Activated T-helper 17 cell treated with anti-CD3 and anti-CD28 coated beads, Interleukin-2, amount 50 U/mL, for 72 hours (primary cell): Measurements from ENCODE around the gene JOSD1. TPM values are rescaled to one million over a fixed set of nuclear protein-coding genes. Genes with fewer than 3 reads are reported as not detected.

Experiments
- ATAC-seq: fragments of 150-1000 bp; cut with Tn5 transposase; replicated peaks from 2 replicates; pipeline ENCODE4 v1.10.0; 2021; ENCODE audit warnings: mild to moderate bottlenecking, moderate library complexity
- H3K27ac Mint-ChIP-seq: one replicate; pipeline ENCODE4 v1.8.0; 2022; ENCODE audit warnings: mixed read lengths
- H3K27me3 Mint-ChIP-seq: one replicate; pipeline ENCODE4 v1.8.0; 2022; ENCODE audit warnings: mixed read lengths
- H3K36me3 Mint-ChIP-seq: one replicate; pipeline ENCODE4 v1.8.0; 2022; ENCODE audit warnings: low read depth, mild to moderate bottlenecking, mixed read lengths
- H3K4me1 Mint-ChIP-seq: one replicate; pipeline ENCODE4 v1.8.0; 2022; ENCODE audit warnings: mixed read lengths
- H3K4me3 Mint-ChIP-seq: one replicate; pipeline ENCODE4 v1.8.0; 2022; ENCODE audit warnings: mild to moderate bottlenecking, mixed read lengths
- H3K9me3 Mint-ChIP-seq: one replicate; pipeline ENCODE4 v1.8.0; 2022; ENCODE audit warnings: mixed read lengths
- total RNA-seq, 2 donors: library from RNA; stranded (reverse); gene quantifications; one replicate each; pipeline ENCODE4 v1.2.3, GENCODE V29; 2022

Gene JOSD1
- total RNA-seq, 2 donors from 2014 or later: 80.1 to 104 TPM

DNA sequence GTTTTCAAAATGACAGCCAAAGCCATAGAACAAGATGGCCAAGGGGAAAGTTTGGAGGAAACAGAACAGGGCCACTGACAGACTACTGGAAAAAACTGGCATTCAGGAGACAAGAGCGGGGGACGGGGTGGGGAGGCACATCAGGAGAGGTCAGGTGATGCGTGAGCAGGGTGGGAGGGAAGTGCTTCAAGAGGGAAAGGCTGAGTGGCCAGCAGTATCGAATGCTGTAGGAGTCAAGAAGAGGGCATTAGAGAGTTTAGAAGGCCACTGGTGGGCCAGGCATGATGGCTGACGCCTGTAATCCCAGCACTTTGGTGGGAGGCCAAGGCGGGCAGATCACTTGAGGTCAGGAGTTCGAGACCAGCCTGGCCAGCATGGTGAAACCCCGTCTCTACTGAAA, 13.2 kb upstream of the JOSD1 start:
- peaks cover 63% of the 10 kb centered on the region for H3K4me1 Mint-ChIP-seq
- H3K27ac Mint-ChIP-seq: peak overlapping the region; percentile 55
- no peaks in the 10 kb centered on the region for H3K27me3 Mint-ChIP-seq
- no peak overlapping the region for H3K4me3 Mint-ChIP-seq
- no peaks in the 10 kb centered on the region for H3K9me3 Mint-ChIP-seq
- no peak for ATAC-seq
- peaks cover 100% of the 10 kb centered on the region for H3K36me3 Mint-ChIP-seq

DNA sequence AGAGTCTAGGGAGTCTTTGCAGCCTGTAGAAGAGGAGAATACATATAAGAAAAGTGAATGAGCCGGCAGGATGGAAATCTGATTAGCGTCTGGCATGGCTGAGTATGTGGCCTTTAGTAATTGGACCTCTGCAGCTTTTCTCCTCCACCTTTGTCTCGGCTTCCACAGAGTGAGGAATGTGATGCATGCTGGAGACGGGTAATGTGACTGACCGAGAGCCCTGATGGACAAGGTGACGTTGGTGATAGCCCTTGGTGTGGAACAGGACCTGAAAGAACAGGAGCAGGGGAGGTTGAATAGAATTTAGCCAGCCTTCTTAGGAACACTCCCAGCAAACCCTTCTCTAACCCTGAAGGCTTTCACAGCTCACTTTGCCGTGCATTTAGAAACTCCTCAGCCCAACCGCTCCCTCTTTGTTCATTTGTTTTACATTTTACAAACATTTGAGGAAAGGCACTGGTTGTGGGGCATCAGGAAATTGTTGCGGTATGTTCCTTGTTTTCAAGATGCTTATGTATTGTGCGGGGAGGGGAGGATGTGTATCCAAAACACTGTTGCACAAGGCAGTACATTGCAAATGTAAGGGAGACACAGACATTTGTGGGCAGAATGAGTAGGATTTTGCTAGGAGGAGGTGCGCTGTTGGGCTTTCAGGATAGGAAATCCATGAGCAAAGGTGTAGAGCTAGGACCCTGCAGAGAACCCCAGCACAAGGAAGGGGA, 11.9 kb upstream of the JOSD1 start:
- no peaks in the 10 kb centered on the region for H3K27me3 Mint-ChIP-seq
- no peak for ATAC-seq
- H3K4me3 Mint-ChIP-seq: no peak overlapping the region
- H3K4me1 Mint-ChIP-seq: peaks cover 70% of the 10 kb centered on the region
- peak overlapping the region; percentile 55 for H3K27ac Mint-ChIP-seq
- no peaks in the 10 kb centered on the region for H3K9me3 Mint-ChIP-seq
- H3K36me3 Mint-ChIP-seq: peaks cover 100% of the 10 kb centered on the region

DNA sequence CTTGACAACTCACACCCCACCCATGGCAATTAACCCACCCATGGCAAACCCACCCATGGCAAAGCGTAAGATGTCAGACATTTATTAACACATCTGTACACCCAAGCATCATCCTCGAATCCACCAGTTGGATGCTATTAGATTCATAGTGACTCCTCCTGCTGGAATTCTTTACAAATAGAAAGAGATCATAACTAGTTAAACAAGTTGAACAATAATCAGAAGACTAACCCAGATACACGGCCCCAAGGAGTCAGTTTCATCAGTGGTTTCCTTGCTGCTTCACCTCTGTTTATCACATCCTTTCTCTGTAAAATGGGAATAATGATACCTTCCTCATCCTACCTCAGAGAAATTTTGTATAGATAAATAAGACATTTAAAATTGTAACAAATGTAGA, 10.1 kb upstream of the JOSD1 start:
- Mint-ChIP-seq H3K27ac (peak overlapping the region; percentile 75), H3K27me3 (no peaks in the 10 kb centered on the region), H3K4me3 (no peak overlapping the region), H3K4me1 (peaks cover 70% of the 10 kb centered on the region), H3K36me3 (peaks cover 96% of the 10 kb centered on the region), H3K9me3 (no peaks in the 10 kb centered on the region)
- no peak for ATAC-seq

DNA sequence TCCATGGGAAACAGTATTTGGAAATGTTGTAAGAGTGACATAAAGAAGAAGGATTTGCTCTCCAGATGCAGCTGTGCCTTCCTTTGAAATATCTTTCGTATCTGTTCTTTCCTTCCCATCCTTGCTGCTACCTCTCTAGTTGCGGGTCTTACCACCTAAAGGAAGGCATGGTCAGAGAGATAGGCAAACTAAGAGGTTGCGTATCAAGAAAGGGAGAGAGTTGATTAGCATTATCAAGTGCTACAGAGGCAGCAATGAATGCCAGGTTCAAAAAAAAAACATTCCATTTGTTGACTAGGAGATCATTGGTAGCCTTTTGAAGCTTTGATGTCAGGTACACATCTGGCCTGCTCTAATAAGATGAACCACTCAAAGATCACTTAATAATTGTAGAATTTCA, 9.6 kb upstream of the JOSD1 start:
- H3K4me1 Mint-ChIP-seq: peaks cover 68% of the 10 kb centered on the region
- H3K4me3 Mint-ChIP-seq: no peak overlapping the region
- peaks cover 91% of the 10 kb centered on the region for H3K36me3 Mint-ChIP-seq
- H3K27me3 Mint-ChIP-seq: no peaks in the 10 kb centered on the region
- H3K9me3 Mint-ChIP-seq: no peaks in the 10 kb centered on the region
- peak overlapping the region; percentile 75 for H3K27ac Mint-ChIP-seq
- ATAC-seq: no peak

GRCh38 chr22:38709306-38709705, 8.6 kb upstream of the JOSD1 start:
- Mint-ChIP-seq H3K4me1 (peaks cover 62% of the 10 kb centered on the region), H3K27ac (peak overlapping the region; percentile 48), H3K4me3 (peak overlapping the region; percentile 98), H3K27me3 (no peaks in the 10 kb centered on the region), H3K9me3 (no peaks in the 10 kb centered on the region), H3K36me3 (peaks cover 80% of the 10 kb centered on the region)
- ATAC-seq: no peak

DNA sequence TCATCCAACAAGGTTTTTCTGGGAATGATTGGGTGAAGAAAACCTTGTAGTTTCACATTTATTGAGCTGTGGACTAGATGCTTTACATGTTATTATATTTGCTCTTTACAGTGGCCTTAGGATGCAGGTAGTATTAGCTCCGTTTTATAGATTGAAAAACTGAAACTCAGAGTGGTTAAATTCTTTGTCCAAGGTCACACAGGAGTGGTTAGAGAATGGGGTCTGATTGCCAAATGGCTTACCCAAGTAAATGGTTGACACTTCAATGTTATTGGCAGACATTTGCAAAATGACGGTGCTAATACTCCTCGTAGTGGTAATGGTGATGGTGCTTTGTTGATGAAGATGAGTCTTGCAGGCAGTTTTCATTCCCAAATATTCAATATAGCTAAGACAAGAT, 7.2 kb upstream of the JOSD1 start:
- peaks cover 51% of the 10 kb centered on the region for H3K4me1 Mint-ChIP-seq
- peaks cover 67% of the 10 kb centered on the region for H3K36me3 Mint-ChIP-seq
- H3K4me3 Mint-ChIP-seq: peak overlapping the region; percentile 98
- H3K9me3 Mint-ChIP-seq: no peaks in the 10 kb centered on the region
- no peak for ATAC-seq
- H3K27me3 Mint-ChIP-seq: no peaks in the 10 kb centered on the region
- peak overlapping the region; percentile 90 for H3K27ac Mint-ChIP-seq

DNA sequence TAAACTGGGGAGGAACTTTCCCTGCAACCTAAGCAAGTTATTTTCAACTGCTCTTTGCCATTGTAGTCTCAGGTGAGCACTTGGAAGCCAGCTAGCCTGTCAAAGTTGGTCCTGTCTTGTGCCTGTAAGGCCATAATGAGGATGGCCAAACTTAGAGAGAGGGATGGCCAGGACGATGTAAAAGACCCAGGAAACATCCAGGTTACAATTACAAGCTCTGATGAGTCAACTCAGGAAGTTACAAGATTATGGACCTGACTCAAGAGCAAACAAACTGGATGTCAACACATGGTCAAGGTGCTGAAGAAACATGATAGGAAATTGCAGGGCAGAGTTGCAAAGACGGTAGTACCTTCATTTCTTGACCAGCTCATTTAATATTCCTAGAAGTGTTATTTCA, 6.6 kb upstream of the JOSD1 start:
- H3K36me3 Mint-ChIP-seq: peaks cover 61% of the 10 kb centered on the region
- no peak for ATAC-seq

GRCh38 chr22:38706901-38707195, 6.1 kb upstream of the JOSD1 start:
- peaks cover 42% of the 10 kb centered on the region for H3K4me1 Mint-ChIP-seq
- peak overlapping the region; percentile 90 for H3K27ac Mint-ChIP-seq
- no peaks in the 10 kb centered on the region for H3K9me3 Mint-ChIP-seq
- H3K27me3 Mint-ChIP-seq: no peaks in the 10 kb centered on the region
- peak overlapping the region; percentile 98 for H3K4me3 Mint-ChIP-seq
- peaks cover 56% of the 10 kb centered on the region for H3K36me3 Mint-ChIP-seq
- no peak for ATAC-seq

More for the DNA sequence above, 6.6 kb upstream of the JOSD1 start:
- Mint-ChIP-seq H3K4me3 (peak overlapping the region; percentile 98), H3K27me3 (no peaks in the 10 kb centered on the region), H3K9me3 (no peaks in the 10 kb centered on the region), H3K27ac (peak overlapping the region; percentile 90), H3K4me1 (peaks cover 47% of the 10 kb centered on the region)

DNA sequence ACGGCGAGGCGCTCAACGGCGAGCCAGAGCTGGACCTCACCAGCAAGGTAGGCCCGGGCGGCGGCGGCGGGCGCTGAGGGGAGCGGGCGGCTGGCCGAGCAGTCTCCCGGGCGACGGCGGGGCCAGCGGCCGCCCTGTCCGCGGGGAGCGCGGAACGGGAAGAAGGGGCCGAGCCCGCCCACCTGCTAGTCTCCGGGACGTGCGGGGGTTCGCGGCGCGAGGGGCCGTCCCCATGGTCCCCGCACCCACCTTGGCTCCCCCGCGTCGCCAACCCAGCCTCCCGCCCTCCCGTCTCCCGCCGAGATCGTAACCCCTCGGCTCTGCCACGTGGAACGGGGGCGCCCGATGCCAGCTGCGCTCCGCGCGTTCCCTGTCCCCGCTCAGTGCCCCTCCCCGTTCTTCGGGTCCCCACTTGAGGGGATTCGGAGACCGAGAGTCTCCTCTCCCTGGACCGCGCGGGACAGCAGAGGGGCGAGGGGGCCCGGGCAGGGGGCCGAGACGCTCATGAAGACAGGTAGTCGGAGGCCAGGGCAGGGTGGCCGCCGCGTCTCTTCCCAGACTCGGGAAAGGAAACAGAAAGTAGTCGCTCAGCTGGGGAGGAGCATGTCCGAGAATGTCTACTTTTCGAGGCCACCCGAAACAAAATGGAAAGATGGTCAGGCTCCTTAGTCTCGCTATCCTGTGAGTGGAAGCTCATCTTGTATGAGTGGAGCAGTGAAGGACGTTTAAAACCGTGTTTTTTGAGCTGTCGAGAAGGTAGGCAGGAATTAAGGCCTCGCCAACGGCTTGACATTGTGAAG, 5.6 kb upstream of the JOSD1 start:
- ATAC-seq: no peak
- H3K9me3 Mint-ChIP-seq: no peaks in the 10 kb centered on the region
- H3K36me3 Mint-ChIP-seq: peaks cover 53% of the 10 kb centered on the region
- H3K27me3 Mint-ChIP-seq: no peaks in the 10 kb centered on the region
- H3K4me1 Mint-ChIP-seq: peaks cover 41% of the 10 kb centered on the region
- H3K4me3 Mint-ChIP-seq: peak overlapping the region; percentile 98
- H3K27ac Mint-ChIP-seq: peak overlapping the region; percentile 90

DNA sequence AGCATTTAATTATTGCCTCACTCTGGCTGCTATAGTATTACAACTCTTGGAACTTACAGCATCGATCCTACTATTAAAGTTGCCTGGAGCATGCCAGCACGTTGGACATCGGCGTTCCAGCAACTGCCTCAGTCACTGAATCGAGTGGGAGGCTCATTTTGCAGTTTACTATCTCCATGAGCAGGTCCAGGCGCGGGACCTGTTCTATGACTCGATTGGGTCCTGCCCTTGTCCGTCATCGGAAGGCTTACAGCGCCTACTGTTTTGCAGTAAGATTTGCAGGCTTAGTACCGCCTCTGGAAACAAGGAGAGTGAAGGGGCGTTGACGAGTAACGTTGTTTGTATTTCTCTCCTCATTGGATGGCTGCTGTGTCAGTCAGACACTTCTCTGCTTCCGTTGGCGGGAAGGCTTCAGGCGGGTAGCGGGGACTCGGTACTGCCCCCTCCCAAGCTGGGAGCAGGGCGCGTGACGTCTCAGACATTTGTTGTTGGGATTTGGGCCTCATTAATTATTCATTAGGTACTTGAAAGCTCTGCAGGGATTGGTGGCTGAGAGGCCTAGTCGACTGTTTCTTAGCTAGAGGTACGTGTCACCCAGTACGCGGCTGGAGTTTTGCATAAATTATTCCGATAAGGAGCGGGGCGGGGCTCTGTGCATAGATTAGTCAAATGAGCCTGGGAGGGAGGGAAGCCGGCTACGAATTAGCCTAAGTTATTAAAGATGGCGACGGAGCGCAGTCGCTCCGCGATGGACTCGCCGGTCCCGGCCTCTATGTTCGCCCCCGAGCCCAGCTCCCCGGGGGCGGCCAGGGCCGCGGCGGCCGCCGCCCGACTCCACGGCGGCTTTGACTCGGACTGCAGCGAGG, 4.7 kb upstream of the JOSD1 start, which contains the start of gene GTPBP1:
Gene GTPBP1 (plus strand): TSS at position 710 of the 866 bp plus-strand sequence. CDS start 12 bp downstream, at position 722.
- H3K4me1 Mint-ChIP-seq: peaks cover 33% of the 10 kb centered on the region
- H3K27ac Mint-ChIP-seq: peak within 1 kb of the TSS; percentile 90
- no peaks in the 10 kb centered on the region for H3K27me3 Mint-ChIP-seq
- H3K9me3 Mint-ChIP-seq: no peaks in the 10 kb centered on the region
- H3K4me3 Mint-ChIP-seq: peak within 1 kb of the TSS; percentile 98
- peaks cover 52% of the 10 kb centered on the region for H3K36me3 Mint-ChIP-seq
- peak; percentile 86 for ATAC-seq

GRCh38 chr22:38704654-38705234, 4.0 kb upstream of the JOSD1 start:
- no peak for ATAC-seq
- Mint-ChIP-seq H3K4me3 (peak overlapping the region; percentile 98), H3K9me3 (no peaks in the 10 kb centered on the region), H3K27ac (peak overlapping the region; percentile 90), H3K4me1 (peaks cover 27% of the 10 kb centered on the region), H3K27me3 (no peaks in the 10 kb centered on the region), H3K36me3 (peaks cover 52% of the 10 kb centered on the region)

GRCh38 chr22:38700270-38700788, 414 bp downstream of the JOSD1 start:
- peak; percentile 34 for ATAC-seq
- H3K36me3 Mint-ChIP-seq: peaks cover 57% of the 10 kb centered on the region

DNA sequence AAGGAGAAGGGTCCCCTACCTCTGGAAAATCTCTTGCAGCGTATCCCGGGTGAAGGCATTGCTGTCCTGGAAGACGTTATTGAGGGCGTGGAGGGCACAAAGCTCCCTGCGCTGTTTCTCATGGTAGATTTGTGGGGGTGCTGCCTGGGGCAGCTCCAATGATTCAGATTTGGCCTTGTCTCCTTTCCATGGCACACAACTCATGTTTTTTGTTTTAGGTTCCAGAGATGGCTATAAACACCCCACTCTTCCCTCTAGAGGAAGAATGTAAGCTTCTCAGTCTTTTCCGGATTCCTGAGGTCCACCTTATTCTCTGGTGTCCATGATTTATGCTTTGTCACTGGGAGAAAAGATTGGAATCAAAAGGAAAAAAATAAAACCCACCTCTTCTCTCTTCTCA, 959 bp downstream of the JOSD1 start:
- Mint-ChIP-seq H3K9me3 (no peaks in the 10 kb centered on the region), H3K27ac (peak overlapping the region; percentile 92), H3K4me3 (peak overlapping the region; percentile 98), H3K4me1 (peaks cover 21% of the 10 kb centered on the region), H3K36me3 (peaks cover 62% of the 10 kb centered on the region), H3K27me3 (no peaks in the 10 kb centered on the region)
- ATAC-seq: no peak

More at GRCh38 chr22:38700270-38700788, 414 bp downstream of the JOSD1 start:
- H3K9me3 Mint-ChIP-seq: no peaks in the 10 kb centered on the region
- no peaks in the 10 kb centered on the region for H3K27me3 Mint-ChIP-seq
- H3K4me3 Mint-ChIP-seq: peak overlapping the region; percentile 98
- peak overlapping the region; percentile 93 for H3K27ac Mint-ChIP-seq
- H3K4me1 Mint-ChIP-seq: peaks cover 22% of the 10 kb centered on the region

- Mint-ChIP-seq H3K36me3 (peaks cover 68% of the 10 kb centered on the region), H3K27ac (peak overlapping the region; percentile 92), H3K9me3 (no peaks in the 10 kb centered on the region), H3K27me3 (no peaks in the 10 kb centered on the region), H3K4me3 (peak overlapping the region; percentile 98), H3K4me1 (peaks cover 24% of the 10 kb centered on the region)
- no peak for ATAC-seq
These were observed 1.6 kb downstream of the JOSD1 start for GRCh38 chr22:38699143-38699542.
